PC-9 (cell line): ENCODE measurements around the gene GTPBP3. TPM values are rescaled to one million over a fixed set of nuclear protein-coding genes. Genes with fewer than 3 reads are reported as not detected.
"Not testable (repeated sequence)": the region's sequence is repeated elsewhere in the genome, so short reads cannot be mapped to it uniquely, and the experiment has no call there.

Experiments used
- BruUV-seq: library from RNA; stranded (reverse); fragments of 400-500 nt; replicated peaks from 2 replicates; lab custom pipeline; 2021; lab: Mats Ljungman, UMichigan
- CTCF ChIA-PET: fragments of 300-600 bp; sonication (Branson Sonifier 250); formaldehyde crosslinking; loops from one replicate; lab custom pipeline; 2022; ENCODE audit warnings: antibody characterized with exemption; lab: Charles Lee
- POLR2A ChIA-PET: fragments of 300-600 bp; sonication (Branson Sonifier 250); formaldehyde crosslinking; loops from one replicate; lab custom pipeline; 2022; ENCODE audit warnings: antibody characterized with exemption; ENCODE audit not compliant: unreplicated experiment; lab: Charles Lee
- DNase-seq, 2 experiments: peaks; one replicate each; pipeline versions ENCODE4 v3.0.0 to v3.0.0-alpha.2; 2015 to 2022; ENCODE audit warnings: mixed read lengths in 1 of 2
- H2AFZ ChIP-seq: fragments of 200-600 bp; sonication (generic); 2 replicates; pipeline ENCODE4 v1.8.1; 2017; ENCODE audit warnings: antibody characterized with exemption
- H3F3A ChIP-seq: fragments of 200-600 bp; sonication (generic); 2 replicates; pipeline ENCODE4 v1.8.1; 2017; ENCODE audit warnings: antibody characterized with exemption, mild to moderate bottlenecking, low read depth; ENCODE audit not compliant: insufficient read depth
- H3K27ac ChIP-seq: fragments of 200-600 bp; sonication (generic); 2 replicates; pipeline ENCODE4 v1.6.1; 2016; ENCODE audit warnings: mixed run types
- H3K27me3 ChIP-seq: fragments of 200-600 bp; sonication (generic); 2 replicates; pipeline ENCODE4 v1.6.1; 2016; ENCODE audit warnings: low read depth, mixed run types; ENCODE audit not compliant: insufficient read depth
- H3K36me3 ChIP-seq: fragments of 200-600 bp; sonication (generic); 2 replicates; pipeline ENCODE4 v1.6.1; 2016; ENCODE audit warnings: low read depth, mixed run types
- H3K4me1 ChIP-seq: fragments of 200-600 bp; sonication (generic); replicated peaks from 2 replicates; pipeline ENCODE4 v1.6.1; 2016; ENCODE audit warnings: mixed run types; ENCODE audit not compliant: insufficient read depth
- H3K4me2 ChIP-seq: fragments of 200-600 bp; sonication (generic); 2 replicates; pipeline ENCODE4 v1.6.1; 2017; ENCODE audit warnings: mixed run types
- H3K4me3 ChIP-seq: fragments of 200-600 bp; sonication (generic); 2 replicates; pipeline ENCODE4 v1.6.1; 2016; ENCODE audit warnings: mixed run types
- H3K79me2 ChIP-seq: fragments of 200-600 bp; sonication (generic); 2 replicates; pipeline ENCODE4 v1.6.1; 2017; ENCODE audit warnings: low read depth, mixed run types
- H3K9me2 ChIP-seq: fragments of 200-600 bp; sonication (generic); 2 replicates; pipeline ENCODE4 v1.8.1; 2017; ENCODE audit warnings: mild to moderate bottlenecking; ENCODE audit not compliant: insufficient read depth
- H3K9me3 ChIP-seq: fragments of 200-600 bp; sonication (generic); 2 replicates; pipeline ENCODE4 v1.8.1; 2016; ENCODE audit warnings: low read depth; ENCODE audit not compliant: insufficient read depth
- H4K20me1 ChIP-seq: fragments of 200-600 bp; sonication (generic); 2 replicates; pipeline ENCODE4 v1.8.1; 2017; ENCODE audit not compliant: insufficient read depth
- CTCF ChIP-seq: fragments of 200-600 bp; sonication (generic); conservative IDR thresholded peaks from 2 replicates; pipeline ENCODE4 v1.6.1; 2017; ENCODE audit warnings: mixed run types, antibody characterized with exemption, mild to moderate bottlenecking, moderate library complexity
- EZH2 ChIP-seq: fragments of 200-600 bp; sonication (generic); IDR thresholded peaks from 2 replicates; pipeline ENCODE4 v1.8.0; 2017; ENCODE audit warnings: antibody characterized with exemption, low read depth
- intact Hi-C: fragments of 100-400 bp; cut with micrococcal nuclease; formaldehyde crosslinking; loops from one replicate; pipeline ENCODE4 v1.10.0; 2022; ENCODE audit not compliant: unreplicated experiment
- total RNA-seq: library from RNA; stranded (reverse); gene quantifications from 2 replicates; pipeline ENCODE4 v1.2.3, GENCODE V29; 2021

Gene GTPBP3
- total RNA-seq, 1 experiment from 2014 or later: 50.7 TPM

- H3K36me3 ChIP-seq: no peaks in the 10 kb centered on the region
- no peaks in the 10 kb centered on the region for H3K9me3 ChIP-seq
- H3K27me3 ChIP-seq: no peaks in the 10 kb centered on the region
- no peak for DNase-seq
- ChIA-PET POLR2A (no interaction called here), CTCF (interaction anchor here (0.6 kb wide), 1 partner anchor 85 kb away, joined by 12 read pairs; no protein-coding TSS in a partner anchor)
- H2AFZ ChIP-seq: no peak overlapping the region
- TF ChIP-seq EZH2: no peak
- TF ChIP-seq CTCF: no peak
- no peaks in the 10 kb centered on the region for H3K79me2 ChIP-seq
- no peaks in the 10 kb centered on the region for H3K4me1 ChIP-seq
- H3K4me3 ChIP-seq: no peak overlapping the region
- 0 out of 2 replicates have a peak, but pooled peaks cover 3% of the 10 kb centered on the region for H3F3A ChIP-seq
- no peak overlapping the region for H3K27ac ChIP-seq
- no peak overlapping the region for H3K4me2 ChIP-seq
- no peaks in the 10 kb centered on the region for H3K9me2 ChIP-seq
- intact Hi-C loops: no loop called here
- BruUV-seq: no TSS peak
- H4K20me1 ChIP-seq: no peaks in the 10 kb centered on the region
These were observed 20.4 kb downstream of the GTPBP3 start for GRCh38 chr19:17357724-17358123.

GRCh38 chr19:17358395-17358794 is 21.0 kb downstream of the GTPBP3 start:
- Histone ChIP-seq H3F3A (0 out of 2 replicates have a peak, but pooled peaks cover 2% of the 10 kb centered on the region), H3K36me3 (no peaks in the 10 kb centered on the region), H3K79me2 (no peaks in the 10 kb centered on the region), H3K9me3 (no peaks in the 10 kb centered on the region), H4K20me1 (no peaks in the 10 kb centered on the region), H3K4me3 (no peak overlapping the region), H2AFZ (no peak overlapping the region), H3K27me3 (no peaks in the 10 kb centered on the region), H3K9me2 (no peaks in the 10 kb centered on the region), H3K4me2 (no peak overlapping the region), H3K27ac (no peak overlapping the region), H3K4me1 (no peaks in the 10 kb centered on the region)
- TF ChIP-seq EZH2 (no peak), CTCF (no peak)
- intact Hi-C loops: no loop called here
- peak in 1 of 2 experiments; percentile 15 for DNase-seq
- ChIA-PET CTCF (interaction anchor here (0.6 kb wide), 1 partner anchor 19 kb away, joined by 3 read pairs; no protein-coding TSS in a partner anchor), POLR2A (no interaction called here)
- no TSS peak for BruUV-seq

- Histone ChIP-seq H3K4me2 (no peak overlapping the region), H3K4me1 (no peaks in the 10 kb centered on the region), H3F3A (no peaks in the 10 kb centered on the region), H3K9me2 (no peaks in the 10 kb centered on the region), H4K20me1 (no peaks in the 10 kb centered on the region), H3K4me3 (no peak overlapping the region), H2AFZ (no peak overlapping the region), H3K27ac (no peak overlapping the region), H3K36me3 (no peaks in the 10 kb centered on the region), H3K79me2 (no peaks in the 10 kb centered on the region), H3K27me3 (0 out of 2 replicates have a peak, but pooled peaks cover 2% of the 10 kb centered on the region), H3K9me3 (no peaks in the 10 kb centered on the region)
- intact Hi-C loops: no loop called here
- POLR2A ChIA-PET: no interaction called here
- TF ChIP-seq EZH2 (no peak), CTCF (no peak)
- DNase-seq: no peak
- no TSS peak for BruUV-seq
- CTCF ChIA-PET: no interaction called here
These were observed 22.8 kb downstream of the GTPBP3 start for GRCh38 chr19:17359905-17360800.

GRCh38 chr19:17363852-17364605 is 26.7 kb downstream of the GTPBP3 start:
- H3K27ac ChIP-seq, H3K27me3 ChIP-seq, H3K36me3 ChIP-seq, H3K4me1 ChIP-seq, POLR2A ChIA-PET, H3K9me3 ChIP-seq, H4K20me1 ChIP-seq, intact Hi-C loops, H2AFZ ChIP-seq, H3K4me3 ChIP-seq, H3K79me2 ChIP-seq, H3K9me2 ChIP-seq, H3K4me2 ChIP-seq, H3F3A ChIP-seq, BruUV-seq, DNase-seq: not testable (repeated sequence)
- CTCF ChIA-PET: interaction anchor here (0.6 kb wide), 1 partner anchor 14 kb away, joined by 4 read pairs; no protein-coding TSS in a partner anchor
